ENCODE results near the gene ZNF200. TPM values are rescaled to one million over a fixed set of nuclear protein-coding genes. Genes with fewer than 3 reads are reported as not detected.
A peak's percentile ranks its signal among the peaks of the same experiment; 100 is the strongest.

The ZNF200 gene
- total and polyA plus RNA-seq, 2 donors (not counting 1 experiment from before 2014, with no cell fraction given): 2.7 to 20.1 TPM

DNA sequence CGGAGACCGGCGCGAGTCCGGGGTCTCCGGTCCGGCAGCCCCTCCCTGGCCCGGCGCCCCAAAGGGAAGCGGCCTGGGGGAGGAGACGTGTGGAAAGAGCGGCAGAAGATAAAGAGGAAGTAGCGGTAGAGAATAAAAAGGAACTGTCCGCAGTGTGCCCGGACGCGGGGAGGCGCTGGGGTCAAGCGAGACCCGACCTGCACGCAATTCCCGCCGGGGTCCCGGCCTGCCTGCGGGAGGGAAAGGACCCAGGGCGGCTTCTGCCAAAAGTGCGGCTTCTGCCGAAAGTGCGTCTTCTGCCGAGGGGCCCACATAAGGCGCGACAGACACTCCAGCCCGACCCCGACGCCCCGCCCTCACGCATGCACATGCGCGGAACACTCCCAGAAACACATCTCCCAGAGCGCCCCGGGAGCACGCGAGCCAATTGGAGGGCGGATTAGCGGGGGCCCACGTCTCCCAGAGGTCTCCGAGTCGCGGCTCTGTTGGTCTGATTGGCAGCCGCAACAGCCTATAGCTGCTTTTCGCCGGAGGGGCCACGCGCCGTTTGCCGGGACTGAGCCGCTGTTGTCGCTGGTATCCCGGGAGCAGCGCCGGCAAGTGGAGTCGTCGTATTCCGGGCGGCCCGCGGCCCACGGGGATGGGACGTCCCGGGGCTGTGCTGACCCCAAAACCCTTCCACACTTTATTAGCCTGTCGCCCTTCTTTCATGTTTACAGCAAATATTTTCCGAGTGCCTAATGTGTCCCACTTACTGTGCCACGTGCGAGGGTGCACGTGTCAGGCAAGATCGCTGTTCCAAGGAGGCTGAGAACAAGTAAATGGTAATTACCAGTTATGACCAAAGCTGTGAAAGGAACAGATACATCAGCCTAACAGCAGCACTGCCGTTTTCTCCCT is 29.4 kb upstream of the ZNF200 start:
- TF ChIP-seq EZH2 (IDR thresholded peaks at IDR 0.05; ENCODE audit: borderline replicate concordance, insufficient read depth, low read depth, low read length, poor library complexity, severe bottlenecking): no peak
- TF ChIP-seq, protein P1, sequence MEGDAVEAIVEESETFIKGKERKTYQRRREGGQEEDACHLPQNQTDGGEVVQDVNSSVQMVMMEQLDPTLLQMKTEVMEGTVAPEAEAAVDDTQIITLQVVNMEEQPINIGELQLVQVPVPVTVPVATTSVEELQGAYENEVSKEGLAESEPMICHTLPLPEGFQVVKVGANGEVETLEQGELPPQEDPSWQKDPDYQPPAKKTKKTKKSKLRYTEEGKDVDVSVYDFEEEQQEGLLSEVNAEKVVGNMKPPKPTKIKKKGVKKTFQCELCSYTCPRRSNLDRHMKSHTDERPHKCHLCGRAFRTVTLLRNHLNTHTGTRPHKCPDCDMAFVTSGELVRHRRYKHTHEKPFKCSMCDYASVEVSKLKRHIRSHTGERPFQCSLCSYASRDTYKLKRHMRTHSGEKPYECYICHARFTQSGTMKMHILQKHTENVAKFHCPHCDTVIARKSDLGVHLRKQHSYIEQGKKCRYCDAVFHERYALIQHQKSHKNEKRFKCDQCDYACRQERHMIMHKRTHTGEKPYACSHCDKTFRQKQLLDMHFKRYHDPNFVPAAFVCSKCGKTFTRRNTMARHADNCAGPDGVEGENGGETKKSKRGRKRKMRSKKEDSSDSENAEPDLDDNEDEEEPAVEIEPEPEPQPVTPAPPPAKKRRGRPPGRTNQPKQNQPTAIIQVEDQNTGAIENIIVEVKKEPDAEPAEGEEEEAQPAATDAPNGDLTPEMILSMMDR (IDR thresholded peaks at IDR 0.05): peak; percentile 54
- H3K9me3 ChIP-seq (ENCODE audit: control extremely low read depth in 1 of 3, control insufficient read depth in 2 of 3, insufficient read depth in 1 of 3, low read length in 2 of 3): peaks cover 2 to 10% (median 2%) of the 10 kb centered on the region in 3 donors
- H3K79me2 ChIP-seq (ENCODE audit: control insufficient read depth, insufficient read depth, low read length): peaks cover 29% of the 10 kb centered on the region
- peak overlapping the region; percentile 95 for H3K27ac Mint-ChIP-seq
- WGBS (ENCODE audit: insufficient coverage): 0% methylated on average over 75 of the region's 77 CpGs
- H3K27ac ChIP-seq (ENCODE audit: low read length in 2 of 2): peak overlapping the region; percentile 85 to 86
- H3K4me1 ChIP-seq (ENCODE audit: control insufficient read depth in 2 of 2, insufficient read depth in 2 of 2, low read length in 2 of 2): peaks cover 9 to 18% of the 10 kb centered on the region in 2 donors
- H3K4me3 ChIP-seq (ENCODE audit: control extremely low read depth in 1 of 5, extremely low read depth in 1 of 5, insufficient read depth in 1 of 5, low read depth in 2 of 5, low read length in 4 of 5): peak overlapping the region; percentile 75 to 84 (median 78)
- peaks cover 0 to 17% of the 10 kb centered on the region in 2 experiments for H3K36me3 ChIP-seq (replicated peaks in 1 of 2; ENCODE audit: control extremely low read depth in 1 of 2, control insufficient read depth in 1 of 2, extremely low read depth in 1 of 2, insufficient read depth in 2 of 2, low read length in 1 of 2)
- intact Hi-C loops (cut with micrococcal nuclease): loop anchor here (1.0 to 10.0 kb wide), 7 partner anchors 19 to 1350 kb away; partner anchors contain the start of genes TIGD7, UBALD1, ZNF174 and ZNF200
- ATAC-seq (ENCODE audit: low read depth) (peak; percentile 86), DNase-seq (peak; percentile 97)
- H4K20me1 ChIP-seq (ENCODE audit: control insufficient read depth, insufficient read depth, low read length, poor library complexity, severe bottlenecking): peaks cover 11% of the 10 kb centered on the region
- H3K9me3 Mint-ChIP-seq (ENCODE audit: insufficient read depth): no peaks in the 10 kb centered on the region
- POLR2A ChIA-PET: interaction anchor here (0.6 to 2.0 kb wide), 8 partner anchors 10 to 193 kb away, joined by 3 to 16 read pairs (median 5); partner anchors contain the start of genes ZNF174, ZNF263 and ZSCAN32
- no peaks in the 10 kb centered on the region for H3K27me3 Mint-ChIP-seq
- H3K27me3 ChIP-seq (replicated peaks in 1 of 4; ENCODE audit: control extremely low read depth in 1 of 4, control insufficient read depth in 3 of 4, insufficient read depth in 4 of 4, low read length in 3 of 4): no peaks in the 10 kb centered on the region
- peak overlapping the region; percentile 78 for H2AFZ ChIP-seq (ENCODE audit: insufficient read depth, low read depth, low read length, poor library complexity, severe bottlenecking)
- H3K9ac ChIP-seq (ENCODE audit: low read length): peak overlapping the region; percentile 84
- CTCF ChIA-PET: interaction anchor here (0.6 to 3.5 kb wide), 4 partner anchors 19 to 193 kb away, joined by 3 to 17 read pairs (median 3); partner anchors contain the start of gene ZNF263
- peak overlapping the region; percentile 92 for H3K4me3 Mint-ChIP-seq
- H3K4me1 Mint-ChIP-seq: peaks cover 28% of the 10 kb centered on the region
- H3K4me2 ChIP-seq (replicated peaks; ENCODE audit: low read depth, low read length, poor library complexity, severe bottlenecking): peak overlapping the region; percentile 73

All from B cell (primary cell).